PFSK-1 (cell line): ENCODE measurements around the gene MRPL11.

Source experiments
- FOXP2 ChIP-seq: optimal IDR thresholded peaks from 2 replicates; pipeline ENCODE3; 2011; ENCODE audit warnings: borderline replicate concordance, control low read depth, inconsistent platforms; ENCODE audit not compliant: insufficient read depth; ENCODE audit errors: extremely low read length, extremely low read depth
- POLR2AphosphoS5 ChIP-seq: IDR thresholded peaks from 2 replicates; pipeline ENCODE4 v1.6.1; 2012; ENCODE audit warnings: low read depth, mild to moderate bottlenecking, control low read depth, low read length, moderate library complexity
- SIN3A ChIP-seq: IDR thresholded peaks from 2 replicates; pipeline ENCODE4 v1.6.1; 2012; ENCODE audit warnings: mild to moderate bottlenecking, low read length, moderate library complexity, borderline replicate concordance; ENCODE audit not compliant: insufficient read depth
- TF ChIP-seq, protein P1 (sequence below), 2 experiments: IDR thresholded peaks; 2 replicates each; pipeline versions ENCODE4 v1.6.1 to v1.8.0; 2011 to 2012; ENCODE audit warnings: low read depth in 2 of 2, low read length in 2 of 2, control low read depth in 1 of 2, inconsistent platforms in 1 of 2, mild to moderate bottlenecking in 1 of 2, moderate library complexity in 1 of 2; ENCODE audit not compliant: insufficient read depth in 1 of 2

GRCh38 chr11:66432597-66432996, 6.1 kb downstream of the MRPL11 start:
- TF ChIP-seq SIN3A (no peak), POLR2AphosphoS5 (no peak), FOXP2 (no peak)
- TF ChIP-seq, protein P1, sequence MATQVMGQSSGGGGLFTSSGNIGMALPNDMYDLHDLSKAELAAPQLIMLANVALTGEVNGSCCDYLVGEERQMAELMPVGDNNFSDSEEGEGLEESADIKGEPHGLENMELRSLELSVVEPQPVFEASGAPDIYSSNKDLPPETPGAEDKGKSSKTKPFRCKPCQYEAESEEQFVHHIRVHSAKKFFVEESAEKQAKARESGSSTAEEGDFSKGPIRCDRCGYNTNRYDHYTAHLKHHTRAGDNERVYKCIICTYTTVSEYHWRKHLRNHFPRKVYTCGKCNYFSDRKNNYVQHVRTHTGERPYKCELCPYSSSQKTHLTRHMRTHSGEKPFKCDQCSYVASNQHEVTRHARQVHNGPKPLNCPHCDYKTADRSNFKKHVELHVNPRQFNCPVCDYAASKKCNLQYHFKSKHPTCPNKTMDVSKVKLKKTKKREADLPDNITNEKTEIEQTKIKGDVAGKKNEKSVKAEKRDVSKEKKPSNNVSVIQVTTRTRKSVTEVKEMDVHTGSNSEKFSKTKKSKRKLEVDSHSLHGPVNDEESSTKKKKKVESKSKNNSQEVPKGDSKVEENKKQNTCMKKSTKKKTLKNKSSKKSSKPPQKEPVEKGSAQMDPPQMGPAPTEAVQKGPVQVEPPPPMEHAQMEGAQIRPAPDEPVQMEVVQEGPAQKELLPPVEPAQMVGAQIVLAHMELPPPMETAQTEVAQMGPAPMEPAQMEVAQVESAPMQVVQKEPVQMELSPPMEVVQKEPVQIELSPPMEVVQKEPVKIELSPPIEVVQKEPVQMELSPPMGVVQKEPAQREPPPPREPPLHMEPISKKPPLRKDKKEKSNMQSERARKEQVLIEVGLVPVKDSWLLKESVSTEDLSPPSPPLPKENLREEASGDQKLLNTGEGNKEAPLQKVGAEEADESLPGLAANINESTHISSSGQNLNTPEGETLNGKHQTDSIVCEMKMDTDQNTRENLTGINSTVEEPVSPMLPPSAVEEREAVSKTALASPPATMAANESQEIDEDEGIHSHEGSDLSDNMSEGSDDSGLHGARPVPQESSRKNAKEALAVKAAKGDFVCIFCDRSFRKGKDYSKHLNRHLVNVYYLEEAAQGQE (IDR thresholded peaks at IDR 0.05; ENCODE audit: insufficient read depth in 1 of 2, low read depth in 2 of 2, low read length in 2 of 2), result no peak
